Stimulated activated CD4-positive, alpha-beta T cell treated with anti-CD3 and anti-CD28 coated beads, Interleukin-4, amount 100 ng/mL, for 24 hours (primary cell): Measurements from ENCODE around the gene COX4I1.
A peak's percentile ranks its signal among the peaks of the same experiment; 100 is the strongest.
"Not testable (repeated sequence)": the region's sequence is repeated elsewhere in the genome, so short reads cannot be mapped to it uniquely, and the experiment has no call there.

Experiments
- DNase-seq: peaks from one replicate; pipeline ENCODE4 v3.0.0-alpha.2; 2020

COX4I1 gene

DNA sequence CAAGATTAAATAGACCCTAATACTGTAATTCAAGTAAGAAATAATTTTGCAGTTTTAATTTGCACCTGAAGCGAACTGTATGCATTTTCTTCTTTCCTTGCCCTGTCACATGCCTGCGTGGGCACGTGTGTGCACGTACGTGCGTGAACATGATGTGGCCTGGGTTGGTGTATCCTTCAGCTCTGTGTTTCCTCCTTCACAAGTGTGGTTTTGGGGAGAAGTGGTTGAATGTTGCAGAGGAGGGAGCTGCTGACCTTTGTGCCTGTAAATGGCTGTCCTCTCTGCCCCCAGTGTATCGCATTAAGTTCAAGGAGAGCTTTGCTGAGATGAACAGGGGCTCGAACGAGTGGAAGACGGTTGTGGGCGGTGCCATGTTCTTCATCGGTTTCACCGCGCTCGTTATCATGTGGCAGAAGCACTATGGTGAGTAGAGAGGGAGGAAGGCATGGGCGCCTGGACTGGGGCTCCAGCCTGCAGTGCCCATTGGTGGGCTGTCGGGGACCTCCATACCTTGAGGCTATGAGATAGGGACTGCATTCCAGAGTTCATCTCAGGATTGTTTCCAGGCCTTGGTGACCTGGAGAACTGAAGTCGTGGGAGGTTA, 6.0 kb downstream of the COX4I1 start:
- no peak for DNase-seq

DNA sequence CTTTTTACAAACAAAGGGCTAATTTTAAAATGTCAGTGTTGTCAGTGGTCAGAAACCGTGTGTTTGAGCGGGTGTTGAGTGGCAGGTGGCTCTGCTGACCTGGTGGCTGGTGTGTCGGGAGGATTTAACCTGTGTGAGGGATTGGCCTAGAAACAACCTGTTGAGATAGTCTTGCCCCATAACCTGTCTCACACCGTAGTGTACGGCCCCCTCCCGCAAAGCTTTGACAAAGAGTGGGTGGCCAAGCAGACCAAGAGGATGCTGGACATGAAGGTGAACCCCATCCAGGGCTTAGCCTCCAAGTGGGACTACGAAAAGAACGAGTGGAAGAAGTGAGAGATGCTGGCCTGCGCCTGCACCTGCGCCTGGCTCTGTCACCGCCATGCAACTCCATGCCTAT, 7.0 kb downstream of the COX4I1 start:
- DNase-seq = no peak

DNA sequence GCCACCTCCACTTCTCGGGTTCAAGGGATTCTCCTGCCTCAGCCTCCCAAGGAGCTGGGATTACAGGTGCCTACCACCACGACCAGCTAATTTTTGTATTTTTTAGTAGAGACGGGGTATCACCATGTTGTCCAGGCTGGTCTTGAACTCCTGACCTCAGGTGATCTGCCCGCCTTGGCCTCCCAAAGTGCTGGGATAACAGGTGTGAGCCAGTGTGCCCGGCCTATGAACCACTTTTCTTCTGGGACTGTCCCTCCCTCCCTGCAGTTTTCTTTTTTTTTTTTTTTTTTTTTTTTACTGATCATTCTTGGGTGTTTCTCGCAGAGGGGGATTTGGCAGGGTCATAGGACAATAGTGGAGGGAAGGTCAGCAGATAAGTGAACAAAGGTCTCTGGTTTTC, 7.8 kb downstream of the COX4I1 start:
- DNase-seq = not testable (repeated sequence)

DNA sequence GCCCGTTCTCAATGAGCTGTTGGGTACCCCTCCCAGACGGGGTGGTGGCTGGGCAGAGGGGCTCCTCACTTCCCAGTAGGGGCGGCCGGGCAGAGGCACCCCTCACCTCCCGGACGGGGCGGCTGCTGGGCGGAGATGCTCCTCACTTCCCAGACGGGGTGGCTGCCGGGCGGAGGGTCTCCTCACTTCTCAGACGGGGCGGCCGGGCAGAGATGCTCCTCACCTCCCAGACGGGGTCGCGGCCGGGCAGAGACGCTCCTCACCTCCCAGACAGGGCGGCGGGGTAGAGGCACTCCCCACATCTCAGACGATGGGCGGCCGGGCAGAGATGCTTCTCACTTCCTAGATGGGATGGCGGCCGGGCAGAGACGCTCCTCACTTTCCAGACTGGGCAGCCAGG, 8.6 kb downstream of the COX4I1 start:
- not testable (repeated sequence) for DNase-seq

DNA sequence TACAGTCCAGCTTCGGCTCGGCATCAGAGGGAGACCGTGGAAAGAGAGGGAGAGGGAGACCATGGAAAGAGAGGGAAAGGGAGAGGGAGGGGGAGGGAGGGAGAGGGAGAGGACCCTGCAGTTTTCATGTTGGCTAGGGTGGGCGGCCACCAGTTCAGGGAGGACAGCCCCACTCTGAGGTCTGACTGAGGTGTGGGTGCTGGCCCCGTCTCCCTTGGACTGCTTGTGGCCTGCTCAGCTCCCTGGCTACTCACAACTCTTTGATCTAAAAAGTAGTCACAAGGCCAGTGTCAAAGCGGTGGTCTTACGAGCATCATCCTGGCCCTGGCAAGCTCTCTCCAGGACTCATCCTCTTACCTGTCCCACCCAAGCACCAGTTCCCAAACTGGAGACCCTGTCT, 9.4 kb downstream of the COX4I1 start:
- no peak for DNase-seq

DNA sequence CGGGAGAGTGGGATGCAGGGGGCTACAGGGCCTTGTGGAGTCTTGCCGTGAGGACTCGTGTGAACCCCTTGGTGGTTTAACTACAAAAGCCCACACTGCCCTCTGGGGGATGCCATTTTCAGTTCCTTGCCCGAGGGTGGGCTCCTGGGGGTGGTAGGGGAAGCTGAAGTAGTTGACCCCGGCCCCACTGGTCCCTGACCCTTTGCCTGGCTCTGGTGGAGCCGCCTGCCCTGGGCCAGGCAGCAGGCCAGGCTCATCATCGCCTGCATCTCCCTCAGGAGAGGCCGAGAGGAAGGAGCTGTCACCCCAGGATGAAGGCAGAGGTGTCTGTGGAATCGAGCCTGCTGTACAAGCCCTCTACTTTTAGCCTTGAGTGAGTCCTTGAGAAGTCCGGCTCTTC, 10.2 kb downstream of the COX4I1 start:
- DNase-seq = no peak

DNA sequence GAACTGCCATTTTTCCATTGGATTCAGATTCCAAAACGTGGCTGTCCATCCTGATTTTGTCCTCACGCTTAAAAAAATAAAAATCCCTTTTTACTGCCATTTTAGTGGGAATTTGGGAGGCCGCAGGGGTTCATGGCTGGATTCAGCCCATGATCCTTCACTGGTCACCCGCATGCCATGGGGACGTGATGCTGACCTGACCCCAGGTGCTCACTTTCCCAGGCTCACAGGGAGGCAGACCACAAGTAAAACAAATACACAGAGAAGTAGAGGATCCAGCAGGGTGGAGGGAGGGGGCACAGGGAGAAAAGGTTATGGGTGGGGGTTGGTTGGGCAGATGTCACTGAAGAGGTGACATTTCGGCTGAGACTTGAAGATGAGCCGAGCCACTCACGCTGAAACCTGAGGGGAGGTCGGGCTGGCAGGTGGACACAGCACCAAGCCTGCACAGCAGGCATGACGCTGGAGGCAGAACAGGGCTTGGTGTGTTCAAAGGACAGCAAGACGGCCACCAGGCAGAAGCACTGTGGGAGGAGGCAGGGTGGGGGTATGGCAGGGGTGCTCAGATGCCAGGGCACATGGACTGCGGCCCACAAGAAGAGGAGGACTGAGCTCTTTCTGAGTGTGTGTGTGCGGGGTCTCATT, 10.7 kb downstream of the COX4I1 start:
- no peak for DNase-seq

DNA sequence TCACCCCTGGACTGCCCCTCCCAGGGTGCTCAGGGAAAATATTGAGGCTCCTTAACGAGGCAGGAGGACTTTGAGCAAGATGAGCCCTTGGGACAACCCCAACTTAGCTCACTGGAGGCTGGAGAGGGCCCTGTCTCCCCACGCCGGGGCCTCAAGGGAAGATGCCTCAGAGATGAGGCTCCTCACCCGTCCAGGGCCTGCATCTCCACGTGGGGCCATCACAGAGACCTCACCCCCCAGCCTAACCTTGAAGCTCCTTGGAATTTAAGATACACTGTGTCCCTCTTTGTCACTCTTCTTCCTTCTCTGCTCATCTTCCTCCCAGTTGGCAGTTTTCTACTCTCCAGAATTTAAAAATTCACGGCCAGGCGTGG, 11.2 kb downstream of the COX4I1 start:
- DNase-seq = no peak

DNA sequence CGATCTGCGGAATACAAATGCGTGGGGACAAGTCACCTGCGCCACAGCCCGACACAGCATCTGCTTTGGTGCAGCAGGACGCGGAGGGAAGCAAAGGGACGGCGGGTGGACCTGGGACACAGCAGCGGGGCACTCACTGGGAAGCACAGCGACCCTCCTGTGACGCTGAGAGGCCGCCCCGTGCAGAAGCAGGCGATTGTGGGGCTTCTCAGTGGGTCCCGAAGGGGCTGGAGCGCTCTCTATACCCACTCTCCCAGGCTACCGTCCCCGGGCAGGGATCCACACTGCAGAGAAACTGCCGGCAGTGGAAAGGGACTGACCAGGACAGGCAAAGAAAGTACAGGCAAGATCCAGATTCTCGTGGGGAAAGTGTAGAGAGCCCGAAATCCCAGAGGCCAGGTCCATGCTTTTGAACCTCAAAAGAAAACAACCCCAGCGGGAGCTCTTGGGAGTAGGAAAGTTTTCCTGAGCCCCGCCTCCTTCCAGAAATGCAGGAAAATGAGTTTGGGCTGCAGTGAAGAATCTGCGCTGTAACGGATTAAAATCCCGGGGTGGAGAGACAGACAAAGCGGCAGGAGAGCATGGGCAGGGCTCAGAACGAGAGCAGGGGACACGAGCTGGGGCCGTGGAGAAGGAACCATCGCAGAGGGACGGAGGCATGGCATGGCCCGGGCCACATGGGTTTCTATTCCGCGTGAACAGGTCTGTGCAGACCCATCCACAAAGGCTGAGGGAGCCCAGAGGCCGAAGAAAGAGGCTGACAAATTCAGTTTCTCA, 12.7 kb downstream of the COX4I1 start:
- DNase-seq = no peak

DNA sequence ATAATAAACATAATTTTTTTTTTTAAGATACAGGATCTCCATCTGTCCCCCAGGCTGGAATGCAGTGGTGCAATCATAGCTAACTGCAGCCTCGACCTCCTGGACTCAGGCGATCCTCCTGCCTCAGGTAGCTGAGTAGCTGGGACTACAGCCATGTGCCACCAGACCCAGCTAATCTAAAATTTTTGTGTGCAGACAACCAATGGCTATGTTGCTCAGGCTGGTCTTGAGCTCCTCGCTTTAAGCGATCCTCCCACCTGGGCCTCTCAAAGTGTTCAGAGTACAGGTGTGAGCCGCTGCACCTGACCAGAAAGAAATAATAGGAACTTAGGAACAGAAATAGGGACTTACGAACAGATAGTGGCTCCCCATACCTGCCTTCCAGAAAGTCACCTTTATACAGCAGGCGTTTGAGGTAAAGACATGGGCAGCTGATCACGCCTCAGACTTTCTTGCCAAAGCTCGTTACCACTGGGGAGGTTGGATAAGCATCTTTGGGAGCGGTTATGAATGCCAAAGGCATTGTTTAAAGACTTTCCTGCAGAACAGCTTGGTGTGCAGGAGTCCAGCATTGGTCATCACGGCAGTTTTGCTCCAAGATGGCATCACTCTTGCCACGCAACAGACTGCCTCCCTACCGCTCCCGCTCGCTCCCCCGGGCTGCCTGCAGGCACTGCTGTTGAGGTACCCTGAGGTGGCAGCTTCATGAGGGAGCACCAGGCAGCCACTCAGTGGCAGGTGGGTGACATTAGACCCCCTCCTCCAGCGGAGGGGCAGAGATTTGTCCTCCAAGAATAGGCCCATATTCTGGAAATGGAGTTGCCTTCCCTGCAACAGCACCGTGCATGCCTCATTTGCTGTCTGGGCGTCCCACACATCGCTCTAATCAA, 13.6 kb downstream of the COX4I1 start:
- no peak for DNase-seq

DNA sequence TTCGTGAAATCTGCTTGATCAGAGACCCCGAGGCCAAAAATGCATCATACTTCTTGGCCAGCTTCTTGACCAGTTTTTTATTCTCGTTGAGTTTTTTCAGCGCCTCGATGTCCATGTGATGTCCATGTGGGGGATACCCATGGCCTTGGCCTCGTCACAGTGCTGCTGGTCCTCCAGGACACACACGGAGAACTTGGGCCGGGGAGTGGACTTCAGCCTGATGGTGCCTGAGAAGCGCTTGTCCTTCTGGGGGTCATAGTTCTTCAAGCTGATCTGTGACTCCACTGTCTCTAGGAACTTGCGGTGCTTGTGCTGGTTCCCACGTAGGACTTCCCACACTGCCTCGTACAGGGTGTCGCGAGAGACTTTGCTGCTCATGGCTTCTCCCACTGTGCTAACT, 16.7 kb downstream of the COX4I1 start:
- DNase-seq = no peak

DNA sequence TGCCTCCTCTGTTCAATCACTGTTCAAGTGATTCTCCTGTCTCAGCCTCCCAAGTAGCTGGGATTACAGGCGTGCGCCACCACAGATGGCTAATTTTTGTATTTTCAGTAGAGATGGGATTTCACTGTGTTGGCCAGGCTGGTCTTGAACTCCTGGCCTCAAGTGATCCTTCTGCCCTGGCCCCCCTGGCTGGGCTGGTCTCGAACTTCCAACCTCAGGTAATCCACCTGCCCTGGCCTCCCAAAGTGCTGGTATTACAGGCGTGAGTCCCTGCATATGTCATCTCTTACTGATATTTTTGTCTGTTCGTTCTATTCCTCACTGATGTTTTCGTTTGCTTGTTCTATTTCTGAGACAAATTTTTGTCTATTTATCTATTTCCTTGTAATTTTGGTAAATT, 17.7 kb downstream of the COX4I1 start:
- not testable (repeated sequence) for DNase-seq

DNA sequence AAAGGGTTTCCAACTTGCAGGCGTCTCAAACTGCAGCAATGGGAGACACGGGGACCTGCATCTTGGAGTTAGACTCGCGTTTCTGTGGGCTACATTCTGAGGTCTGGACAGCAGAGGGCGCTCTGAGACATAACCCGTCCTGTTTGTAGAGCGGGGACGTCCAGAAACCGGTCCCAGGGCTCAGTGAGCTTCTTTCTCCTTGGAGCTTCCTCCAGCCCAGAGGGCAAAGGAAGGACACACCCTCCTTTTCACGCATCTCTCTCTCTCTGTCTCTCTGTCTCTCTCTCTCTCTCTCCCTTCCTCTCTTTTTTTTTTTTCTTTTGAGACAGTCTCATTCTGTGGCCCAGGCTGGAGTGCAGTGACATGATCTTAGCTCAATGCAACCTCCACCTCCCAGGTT, 19.8 kb downstream of the COX4I1 start:
- DNase-seq = peak; percentile 90

DNA sequence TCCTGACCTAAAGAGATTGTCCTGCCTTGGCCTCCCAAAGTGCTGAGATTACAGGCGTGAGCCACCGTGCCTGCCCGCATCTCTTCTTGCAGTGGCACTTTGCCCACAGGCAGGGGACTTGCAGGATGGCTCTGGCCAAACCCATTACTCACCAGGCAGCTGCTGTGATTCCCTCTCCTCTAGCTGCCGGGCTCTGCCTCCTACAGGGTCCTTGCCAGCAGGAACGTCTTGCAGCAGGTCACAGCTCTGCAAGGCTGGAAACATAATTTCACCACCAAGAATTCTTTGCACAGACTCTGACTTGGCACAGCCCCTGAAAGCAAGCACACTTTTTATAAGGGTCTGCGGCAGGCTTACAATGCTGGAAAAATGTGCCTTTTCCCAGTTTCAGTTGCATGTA, 20.3 kb downstream of the COX4I1 start:
- DNase-seq = no peak

DNA sequence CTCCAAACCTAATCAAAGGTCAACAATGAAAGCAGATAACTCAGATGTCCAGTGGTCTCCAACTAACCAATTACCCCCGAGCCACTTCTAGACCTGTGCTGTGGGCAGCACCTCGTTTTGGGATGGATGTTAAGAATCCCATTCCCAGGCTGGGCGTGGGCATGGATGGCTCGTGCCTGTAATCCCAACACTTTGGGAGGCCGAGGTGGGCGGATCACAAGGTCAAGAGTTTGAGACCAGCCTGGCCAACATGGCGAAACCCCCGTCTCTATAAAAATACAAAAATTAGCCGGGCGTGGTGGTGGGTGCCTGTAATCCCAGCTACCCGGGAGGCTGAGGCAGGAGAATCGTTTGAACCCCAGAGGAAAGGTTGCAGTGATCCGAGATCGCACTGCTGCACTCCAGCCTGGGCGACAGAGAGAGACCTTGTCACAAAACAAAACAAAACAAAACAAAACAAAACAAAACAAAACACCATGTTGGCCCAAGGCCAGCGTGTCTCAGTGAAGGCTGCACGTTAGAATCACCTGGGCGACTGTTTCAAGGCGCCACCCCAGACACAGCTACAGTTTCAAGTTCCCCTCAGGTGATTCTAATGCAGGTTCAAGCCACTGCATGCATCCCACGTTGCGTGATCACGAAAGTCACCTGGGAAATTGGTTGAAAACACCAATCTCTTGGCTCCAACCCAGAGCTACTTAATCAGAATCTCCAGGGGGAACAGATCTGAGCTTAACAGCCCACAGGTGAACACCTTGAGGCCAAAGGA, 21.3 kb downstream of the COX4I1 start:
- no peak for DNase-seq

DNA sequence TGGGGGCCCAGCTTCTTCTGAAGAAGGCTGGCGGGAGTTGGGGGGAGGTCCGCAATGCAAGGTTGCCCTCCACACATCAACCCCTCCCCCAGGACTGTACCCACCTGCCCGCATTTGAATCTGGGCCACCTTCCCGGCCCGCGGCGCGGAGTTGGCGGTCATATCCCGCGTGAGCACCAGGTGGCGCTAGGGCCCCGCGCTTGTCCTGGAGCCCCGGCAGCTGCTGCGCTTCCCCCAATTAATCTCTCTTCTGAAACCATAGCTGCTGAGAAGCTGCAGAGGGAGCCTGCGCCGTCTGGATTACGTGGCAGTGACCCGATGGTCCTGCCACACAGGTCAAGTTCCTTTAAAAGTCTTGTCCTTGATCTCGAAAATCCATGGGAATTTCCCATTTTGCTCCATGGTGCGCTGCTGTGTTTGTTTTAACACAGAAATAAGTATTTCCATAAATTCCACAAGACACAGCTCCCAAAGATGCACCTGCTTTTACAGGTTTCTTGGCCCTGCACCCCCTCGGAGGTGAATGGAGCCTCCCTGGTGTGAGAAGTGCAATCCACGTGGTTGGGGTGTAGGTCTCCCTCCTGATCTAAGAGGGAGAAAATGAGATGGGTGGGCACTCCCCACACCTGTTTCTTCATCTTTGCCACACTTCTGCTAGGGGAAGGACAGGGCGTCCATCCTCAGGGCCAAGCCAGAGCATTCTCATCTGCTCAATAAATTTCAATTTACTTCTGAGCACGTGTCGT, 22.1 kb downstream of the COX4I1 start:
- DNase-seq = peak; percentile 84

DNA sequence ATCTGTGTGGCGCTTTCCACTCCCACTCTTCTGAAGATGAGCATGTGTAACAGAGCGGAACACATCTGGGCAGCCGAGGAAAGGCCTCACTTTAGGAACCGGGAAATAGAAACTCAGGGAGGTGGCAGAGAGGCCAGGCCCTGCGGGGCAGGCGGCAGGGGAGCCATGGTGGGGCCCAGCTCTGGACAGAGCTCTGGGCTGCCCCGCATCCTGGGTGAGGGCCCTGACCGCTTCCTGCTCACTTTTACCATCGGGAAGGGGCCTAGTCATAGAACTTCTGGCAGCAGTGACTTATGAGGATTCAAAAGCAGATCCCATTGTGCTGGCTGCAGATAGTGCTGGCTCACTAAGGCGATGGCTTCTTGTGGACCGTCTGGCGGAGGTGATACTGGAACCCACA, 22.6 kb downstream of the COX4I1 start:
- DNase-seq = no peak

DNA sequence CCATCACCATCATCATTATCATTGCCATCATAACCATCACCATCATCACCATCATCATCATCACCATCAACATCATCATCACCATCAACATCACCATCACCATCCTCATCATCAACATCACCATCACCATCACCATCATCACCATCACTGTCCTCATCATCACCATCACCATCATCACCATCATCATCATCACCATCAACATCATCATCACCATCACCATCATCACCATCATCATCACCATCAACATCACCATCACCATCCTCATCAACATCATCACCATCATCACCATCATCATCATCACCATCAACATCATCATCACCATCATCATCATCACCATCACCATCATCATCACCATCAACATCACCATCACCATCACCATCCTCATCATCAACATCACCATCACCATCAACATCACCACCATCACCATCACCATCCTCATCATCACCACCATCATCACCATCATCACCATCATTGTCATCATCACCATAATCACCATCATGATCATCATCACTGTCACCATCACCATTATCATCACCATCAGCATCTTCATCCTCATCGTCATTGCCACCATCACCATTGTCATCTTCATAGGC, 23.9 kb downstream of the COX4I1 start:
- no peak for DNase-seq

DNA sequence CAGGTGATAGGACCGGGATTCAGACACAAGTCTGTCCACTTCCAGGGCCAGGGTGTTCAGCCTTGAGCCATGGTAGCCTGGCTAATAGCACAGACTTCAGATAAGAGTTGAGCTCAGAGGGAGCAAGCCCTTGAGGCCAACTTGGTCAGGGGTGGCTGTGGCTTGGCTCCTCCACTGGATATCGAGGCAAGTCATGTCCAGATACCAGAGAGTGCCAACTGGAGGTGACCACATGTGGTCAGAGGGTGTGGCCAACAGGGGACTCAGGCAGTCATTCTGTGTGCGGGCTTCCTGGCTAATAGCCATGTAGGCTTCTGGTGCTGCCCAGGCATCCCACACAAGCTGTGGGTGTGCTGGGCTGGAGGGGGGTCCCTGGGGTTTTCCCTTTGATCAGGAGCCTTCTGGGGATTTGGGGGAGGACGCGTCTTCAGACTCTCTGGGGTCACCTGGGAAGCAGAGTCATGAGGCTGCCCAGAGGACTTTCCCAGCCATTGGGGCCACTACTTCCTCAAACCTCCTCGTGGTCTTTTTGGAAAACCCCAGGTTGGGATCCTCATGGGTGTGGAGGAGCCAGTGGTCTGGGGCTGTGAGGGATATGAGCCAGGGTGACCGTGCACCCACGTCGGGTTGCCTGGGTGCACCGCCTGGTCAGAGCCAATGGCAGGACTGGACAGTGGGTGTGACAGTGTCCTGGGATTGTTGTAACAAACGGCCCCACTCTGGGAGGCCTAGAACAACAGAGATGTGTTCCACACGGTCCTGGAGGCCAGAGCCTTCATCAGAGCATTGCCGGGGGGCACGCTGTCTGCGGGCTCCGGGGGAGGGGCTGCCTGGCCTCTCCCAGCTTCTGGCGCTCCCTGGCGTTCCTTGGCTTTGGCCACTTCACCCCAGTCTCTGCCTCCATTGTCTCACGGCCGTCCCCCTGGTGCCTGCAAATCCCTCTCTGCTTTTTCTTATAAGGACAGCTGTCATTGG, 25.0 kb downstream of the COX4I1 start:
- DNase-seq = no peak

DNA sequence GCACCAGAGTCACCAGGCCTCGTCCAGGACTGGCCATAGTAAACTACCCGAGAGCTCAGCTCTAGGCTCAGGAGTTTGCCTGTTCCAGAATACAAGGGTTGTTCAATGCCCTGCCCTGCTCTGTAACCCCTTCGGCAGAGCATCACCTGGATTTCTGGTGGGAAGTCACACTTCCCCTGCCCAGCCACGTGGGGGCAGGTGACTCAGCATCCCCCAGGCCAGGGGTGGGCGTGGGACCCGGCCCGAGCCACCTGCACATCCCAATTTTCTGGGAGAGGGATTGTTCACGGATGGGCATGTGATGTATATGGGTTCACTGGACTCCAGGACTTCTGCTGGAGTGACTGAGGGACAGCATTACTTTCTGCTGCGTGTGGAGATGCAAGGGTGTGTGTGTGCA, 25.8 kb downstream of the COX4I1 start:
- no peak for DNase-seq
